Chondrocyte (in vitro differentiated cells): ENCODE results near the gene SREBF2. TPM values are rescaled to one million over a fixed set of nuclear protein-coding genes. Genes with fewer than 3 reads are reported as not detected.

Experiments used
- DNase-seq: peaks from one replicate; pipeline ENCODE4 v3.0.0; 2021; ENCODE audit warnings: mixed read lengths, low spot score
- H3K27ac Mint-ChIP-seq: one replicate; pipeline ENCODE4 v1.8.0; 2021; ENCODE audit warnings: mild to moderate bottlenecking, moderate library complexity, mixed read lengths; ENCODE audit not compliant: unreplicated experiment
- H3K27me3 Mint-ChIP-seq: 2 replicates; pipeline ENCODE4 v1.8.0; 2021; ENCODE audit warnings: low read depth, mixed read lengths
- H3K36me3 Mint-ChIP-seq: 2 replicates; pipeline ENCODE4 v1.8.0; 2021; ENCODE audit warnings: low read depth, mixed read lengths
- H3K4me1 Mint-ChIP-seq: 2 replicates; pipeline ENCODE4 v1.8.0; 2021; ENCODE audit warnings: low read depth, mild to moderate bottlenecking, mixed read lengths
- H3K4me3 Mint-ChIP-seq: one replicate; pipeline ENCODE4 v1.8.0; 2021; ENCODE audit warnings: mild to moderate bottlenecking, moderate library complexity, mixed read lengths; ENCODE audit not compliant: unreplicated experiment
- H3K9me3 Mint-ChIP-seq: 2 replicates; pipeline ENCODE4 v1.8.0; 2021; ENCODE audit warnings: low read depth, mixed read lengths
- total RNA-seq: library from RNA; stranded (reverse); gene quantifications from 3 replicates; pipeline ENCODE4 v1.2.1, GENCODE V29; 2021
- TF ChIP-seq, protein P1 (sequence below): fragments of 200-600 bp; sonication (generic); IDR thresholded peaks from 2 replicates; pipeline ENCODE4 v1.5.0; 2021; ENCODE audit warnings: antibody characterized with exemption, mild to moderate bottlenecking, moderate library complexity

Gene SREBF2
- total RNA-seq, 1 donor from 2014 or later, result 106 TPM

DNA sequence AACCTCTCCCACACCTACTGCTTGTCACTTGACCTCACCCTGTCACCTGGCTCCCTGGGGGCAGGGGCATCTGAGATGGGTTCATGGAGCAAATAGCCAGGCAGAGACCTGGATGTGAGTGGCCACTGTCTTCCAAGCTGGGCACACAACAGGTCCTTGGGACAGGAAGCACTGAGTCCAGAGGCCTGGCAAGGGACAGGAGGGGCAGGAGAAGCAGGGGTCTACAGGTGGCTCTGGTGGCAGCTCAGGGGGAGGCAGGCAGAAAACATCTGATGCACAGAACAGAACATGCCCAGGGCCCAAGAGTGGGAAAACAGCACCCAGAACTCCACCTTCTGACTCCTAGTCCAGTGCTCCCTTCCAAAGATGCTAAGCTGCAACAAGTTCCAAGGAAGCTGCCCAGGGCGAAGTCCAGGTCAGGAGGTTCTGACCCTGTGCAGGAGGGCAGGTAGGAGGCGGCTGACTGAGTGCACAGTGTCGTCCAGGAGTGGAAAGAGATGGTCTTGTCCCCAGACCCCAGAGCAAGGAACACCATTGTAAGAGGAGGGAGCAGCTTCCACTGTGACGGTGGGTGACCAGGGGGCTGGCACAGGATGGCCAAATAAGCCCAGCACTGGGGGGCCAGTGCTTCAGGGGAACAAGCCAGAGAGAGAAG is 90.2 kb downstream of the SREBF2 start:
- Mint-ChIP-seq H3K36me3 (no peaks in the 10 kb centered on the region), H3K4me3 (no peak overlapping the region), H3K27ac (no peak overlapping the region), H3K27me3 (peaks cover 14% of the 10 kb centered on the region), H3K9me3 (no peaks in the 10 kb centered on the region), H3K4me1 (peaks cover 9% of the 10 kb centered on the region)
- TF ChIP-seq, protein P1, sequence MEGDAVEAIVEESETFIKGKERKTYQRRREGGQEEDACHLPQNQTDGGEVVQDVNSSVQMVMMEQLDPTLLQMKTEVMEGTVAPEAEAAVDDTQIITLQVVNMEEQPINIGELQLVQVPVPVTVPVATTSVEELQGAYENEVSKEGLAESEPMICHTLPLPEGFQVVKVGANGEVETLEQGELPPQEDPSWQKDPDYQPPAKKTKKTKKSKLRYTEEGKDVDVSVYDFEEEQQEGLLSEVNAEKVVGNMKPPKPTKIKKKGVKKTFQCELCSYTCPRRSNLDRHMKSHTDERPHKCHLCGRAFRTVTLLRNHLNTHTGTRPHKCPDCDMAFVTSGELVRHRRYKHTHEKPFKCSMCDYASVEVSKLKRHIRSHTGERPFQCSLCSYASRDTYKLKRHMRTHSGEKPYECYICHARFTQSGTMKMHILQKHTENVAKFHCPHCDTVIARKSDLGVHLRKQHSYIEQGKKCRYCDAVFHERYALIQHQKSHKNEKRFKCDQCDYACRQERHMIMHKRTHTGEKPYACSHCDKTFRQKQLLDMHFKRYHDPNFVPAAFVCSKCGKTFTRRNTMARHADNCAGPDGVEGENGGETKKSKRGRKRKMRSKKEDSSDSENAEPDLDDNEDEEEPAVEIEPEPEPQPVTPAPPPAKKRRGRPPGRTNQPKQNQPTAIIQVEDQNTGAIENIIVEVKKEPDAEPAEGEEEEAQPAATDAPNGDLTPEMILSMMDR, result no peak
- no peak for DNase-seq

DNA sequence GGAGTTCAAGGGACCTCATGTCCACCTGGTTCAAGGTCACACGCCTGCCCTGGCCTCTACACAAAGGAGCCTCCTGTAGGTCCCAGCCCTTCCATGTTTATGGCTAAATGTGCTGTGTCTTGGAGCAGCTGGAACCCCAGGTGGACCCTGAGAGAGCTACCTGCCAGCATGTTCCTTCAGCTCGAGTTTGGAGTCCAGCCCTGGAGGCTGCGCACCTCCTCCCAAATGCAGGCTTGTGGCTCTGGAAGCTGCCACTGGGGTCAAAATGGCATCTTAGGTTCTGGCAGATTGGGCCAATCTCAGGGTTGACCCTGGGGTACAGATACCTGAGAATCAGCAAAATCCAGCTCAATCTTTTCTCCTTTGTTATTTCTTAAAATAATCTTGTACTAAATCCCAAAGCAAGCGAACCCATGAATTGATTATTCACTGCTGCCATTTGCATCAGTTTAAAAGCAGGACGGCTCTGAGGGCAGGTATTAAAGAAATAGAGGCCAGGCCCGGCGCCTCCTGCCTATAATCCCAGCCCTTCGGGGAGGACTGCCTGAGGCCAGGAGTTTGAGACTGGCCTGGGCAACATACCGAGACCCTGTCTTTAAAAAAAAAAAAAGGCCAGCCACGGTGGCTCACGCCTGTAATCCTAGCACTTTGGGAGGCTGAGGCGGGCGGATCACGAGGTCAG is 90.8 kb downstream of the SREBF2 start:
- peaks cover 4% of the 10 kb centered on the region for H3K4me1 Mint-ChIP-seq
- DNase-seq, result no peak
- TF ChIP-seq, protein P1, result no peak
- H3K4me3 Mint-ChIP-seq, result no peak overlapping the region
- no peaks in the 10 kb centered on the region for H3K9me3 Mint-ChIP-seq
- no peak overlapping the region for H3K27ac Mint-ChIP-seq
- H3K27me3 Mint-ChIP-seq, result peaks cover 13% of the 10 kb centered on the region
- no peaks in the 10 kb centered on the region for H3K36me3 Mint-ChIP-seq

DNA sequence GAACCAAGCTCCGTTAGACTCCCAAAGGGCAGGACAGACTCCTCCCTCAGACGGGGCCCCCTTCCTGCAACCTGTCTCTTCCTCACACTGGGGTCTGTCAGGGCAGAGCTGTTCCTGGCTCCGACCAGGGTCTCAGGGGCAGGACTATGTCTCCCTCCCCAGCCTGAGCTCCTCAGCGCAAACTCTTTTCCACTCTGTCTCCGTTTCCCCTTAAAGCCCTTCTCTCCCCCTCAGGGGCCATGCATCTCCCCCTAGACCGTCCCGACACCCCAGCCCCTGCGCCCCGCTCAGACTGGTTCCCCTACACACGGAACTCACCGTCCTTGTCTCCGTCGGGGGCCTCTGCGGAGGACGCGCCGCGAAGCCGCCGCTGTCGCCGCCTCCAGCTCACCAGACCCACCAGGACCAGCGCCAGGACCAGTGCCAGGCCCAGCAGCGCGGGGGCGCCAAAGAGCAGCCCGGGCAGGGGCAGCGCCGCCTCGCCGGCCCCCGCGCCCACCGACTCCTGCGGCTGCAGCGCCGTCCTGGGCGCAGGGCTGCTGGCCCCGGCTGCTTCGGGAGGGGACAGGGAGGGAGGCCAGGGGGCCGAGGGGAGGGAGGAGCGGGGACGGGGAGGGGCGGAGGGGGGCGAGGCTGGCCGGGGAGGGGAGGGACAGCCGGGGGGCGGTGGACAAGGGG is 93.0 kb downstream of the SREBF2 start:
- no peak overlapping the region for H3K27ac Mint-ChIP-seq

DNA sequence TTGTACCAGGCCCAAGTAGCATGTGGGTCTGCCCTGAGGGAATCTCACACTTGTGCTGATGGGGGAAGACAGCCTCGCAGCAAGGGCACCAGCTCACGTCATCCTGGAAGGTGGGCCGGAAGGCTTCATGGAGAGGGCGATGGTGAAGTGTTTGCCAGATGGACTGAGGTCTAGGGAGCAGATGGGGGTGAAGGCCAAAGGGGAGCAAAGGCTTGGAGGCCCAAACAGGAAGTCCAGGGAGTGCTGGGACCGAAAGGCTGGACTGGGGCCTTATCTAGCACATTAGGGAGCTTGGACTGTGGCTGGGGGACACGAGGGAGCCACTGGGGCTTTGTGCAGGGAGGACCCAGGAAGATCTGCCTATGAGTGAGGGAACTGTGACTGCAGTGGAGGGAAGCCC is 94.9 kb downstream of the SREBF2 start:
- H3K4me3 Mint-ChIP-seq, result no peak overlapping the region
- DNase-seq, result no peak
- H3K27ac Mint-ChIP-seq, result no peak overlapping the region
- peaks cover 4% of the 10 kb centered on the region for H3K4me1 Mint-ChIP-seq
- H3K9me3 Mint-ChIP-seq, result no peaks in the 10 kb centered on the region
- TF ChIP-seq, protein P1, result no peak
- peaks cover 13% of the 10 kb centered on the region for H3K27me3 Mint-ChIP-seq
- H3K36me3 Mint-ChIP-seq, result no peaks in the 10 kb centered on the region

More for the DNA sequence above, 93.0 kb downstream of the SREBF2 start:
- no peak for DNase-seq
- Mint-ChIP-seq H3K4me3 (peak overlapping the region; percentile 38), H3K27me3 (peaks cover 13% of the 10 kb centered on the region), H3K36me3 (no peaks in the 10 kb centered on the region), H3K4me1 (peaks cover 4% of the 10 kb centered on the region), H3K9me3 (no peaks in the 10 kb centered on the region)
- TF ChIP-seq, protein P1, result peak; percentile 82

DNA sequence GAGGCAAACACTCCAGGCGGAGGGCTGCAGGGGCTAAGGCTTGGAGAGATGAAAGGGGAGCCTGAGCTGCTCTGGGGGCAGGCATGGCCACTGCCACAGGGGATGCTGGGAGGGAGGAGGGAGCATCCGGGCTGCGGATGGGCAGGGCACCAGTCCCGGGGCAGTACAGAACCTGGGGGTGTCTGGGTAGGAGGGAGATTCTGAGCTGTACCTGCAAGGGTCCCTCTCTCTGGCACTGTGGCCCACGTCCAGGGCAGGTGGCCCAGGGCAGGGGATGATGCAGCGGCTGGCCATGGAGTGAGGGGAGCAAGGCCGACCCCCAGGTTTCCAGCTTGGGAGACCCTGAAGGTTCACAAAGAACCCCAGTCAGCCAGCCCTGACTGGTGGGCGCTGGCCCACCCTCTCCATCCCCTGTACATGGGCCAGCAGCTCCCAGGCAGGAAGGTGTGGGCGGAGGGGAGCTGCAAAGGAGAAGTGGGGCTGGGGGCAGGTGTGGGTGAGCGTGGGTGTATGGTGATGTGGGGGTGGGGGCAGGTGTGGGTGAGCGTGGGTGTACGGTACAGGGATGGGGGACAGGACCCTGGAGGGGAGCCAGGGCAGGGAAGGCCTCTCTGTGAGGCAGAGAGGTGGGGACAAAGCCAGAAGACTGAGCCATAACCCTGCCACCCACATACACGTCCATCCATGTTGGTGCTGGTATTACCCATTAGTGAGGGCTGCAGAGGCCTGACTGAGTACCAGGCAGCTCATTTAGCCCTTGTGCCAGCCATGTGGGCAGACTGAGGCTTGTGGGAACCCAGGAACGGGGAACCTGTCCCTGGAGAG is 95.9 kb downstream of the SREBF2 start:
- Mint-ChIP-seq H3K27me3 (peaks cover 9% of the 10 kb centered on the region), H3K36me3 (no peaks in the 10 kb centered on the region), H3K9me3 (no peaks in the 10 kb centered on the region), H3K4me3 (no peak overlapping the region), H3K27ac (no peak overlapping the region), H3K4me1 (peaks cover 4% of the 10 kb centered on the region)
- no peak for DNase-seq
- TF ChIP-seq, protein P1, result no peak
